Naive B cell (primary cell): Measurements from ENCODE around the gene GRM3. TPM values are rescaled to one million over a fixed set of nuclear protein-coding genes. Genes with fewer than 3 reads are reported as not detected.

Experiments
- ATAC-seq, 2 donors: fragments of 150-1000 bp; cut with Tn5 transposase; 2 replicates each; pipeline ENCODE4 v1.10.0; 2021; ENCODE audit warnings: low read depth in 2 of 2, mild to moderate bottlenecking in 2 of 2, moderate library complexity in 2 of 2
- DNase-seq: peaks from one replicate; pipeline ENCODE4 v3.0.0; 2022
- H3K27ac Mint-ChIP-seq, 6 donors: one replicate each; pipeline ENCODE4 v1.8.0; 2020 to 2022; ENCODE audit warnings: mild to moderate bottlenecking in 6 of 6, mixed read lengths in 6 of 6, moderate library complexity in 5 of 6, inconsistent platforms in 2 of 6
- H3K27me3 Mint-ChIP-seq, 3 donors: one replicate each; pipeline ENCODE4 v1.8.0; 2021 to 2022; ENCODE audit warnings: mixed read lengths in 3 of 3, mild to moderate bottlenecking in 1 of 3
- H3K36me3 Mint-ChIP-seq, 2 donors: one replicate each; pipeline ENCODE4 v1.8.0; 2020 to 2022; ENCODE audit warnings: mixed read lengths in 2 of 2, inconsistent platforms in 1 of 2, mild to moderate bottlenecking in 1 of 2
- H3K4me1 Mint-ChIP-seq, 3 donors: one replicate each; pipeline ENCODE4 v1.8.0; 2020 to 2022; ENCODE audit warnings: mixed read lengths in 3 of 3, inconsistent platforms in 1 of 3, mild to moderate bottlenecking in 1 of 3, moderate library complexity in 1 of 3
- H3K4me3 Mint-ChIP-seq, 8 donors: one replicate each; pipeline ENCODE4 v1.8.0; 2020 to 2022; ENCODE audit warnings: mild to moderate bottlenecking in 8 of 8, mixed read lengths in 8 of 8, moderate library complexity in 8 of 8, inconsistent platforms in 2 of 8
- H3K9me3 Mint-ChIP-seq, 7 donors: one replicate each; pipeline ENCODE4 v1.8.0; 2020 to 2022; ENCODE audit warnings: mixed read lengths in 7 of 7, mild to moderate bottlenecking in 5 of 7, inconsistent platforms in 2 of 7, moderate library complexity in 1 of 7
- polyA plus RNA-seq, 6 donors: library from polyadenylated mRNA; unstranded; fragments of 300-500 nt; fragmentation: Illumina TruSeq; gene quantifications; one replicate each; pipeline ENCODE4 v1.2.3, GENCODE V29; 2021; ENCODE audit warnings: low read depth in 6 of 6

Gene GRM3
- polyA plus RNA-seq, 6 donors from 2014 or later, result 0.05 to 0.06 TPM; not detected in 4

- Mint-ChIP-seq H3K27ac (no peak overlapping the region), H3K9me3 (peaks cover 0 to 2% (median 0%) of the 10 kb centered on the region in 7 donors), H3K4me1 (no peaks in the 10 kb centered on the region), H3K4me3 (no peak overlapping the region), H3K36me3 (no peaks in the 10 kb centered on the region), H3K27me3 (peaks cover 0 to 4% (median 0%) of the 10 kb centered on the region in 3 donors)
- DNase-seq, result no peak
- no peak for ATAC-seq
These were observed 17.3 kb downstream of the GRM3 start for GRCh38 chr7:86660950-86661462.

- no peak overlapping the region for H3K27ac Mint-ChIP-seq
These were observed 20.8 kb downstream of the GRM3 start for GRCh38 chr7:86664486-86664885.

GRCh38 chr7:86664991-86665390 is 21.3 kb downstream of the GRM3 start:
- H3K4me1 Mint-ChIP-seq, result no peaks in the 10 kb centered on the region
- H3K9me3 Mint-ChIP-seq, result no peaks in the 10 kb centered on the region
- no peak overlapping the region for H3K27ac Mint-ChIP-seq
- H3K4me3 Mint-ChIP-seq, result no peak overlapping the region
- ATAC-seq (no peak), DNase-seq (no peak)
- H3K36me3 Mint-ChIP-seq, result no peaks in the 10 kb centered on the region
- H3K27me3 Mint-ChIP-seq, result no peaks in the 10 kb centered on the region

More at GRCh38 chr7:86664486-86664885, 20.8 kb downstream of the GRM3 start:
- no peak for DNase-seq
- ATAC-seq, result no peak
- H3K36me3 Mint-ChIP-seq, result no peaks in the 10 kb centered on the region
- no peaks in the 10 kb centered on the region for H3K27me3 Mint-ChIP-seq
- H3K9me3 Mint-ChIP-seq, result no peaks in the 10 kb centered on the region
- no peaks in the 10 kb centered on the region for H3K4me1 Mint-ChIP-seq
- H3K4me3 Mint-ChIP-seq, result no peak overlapping the region

GRCh38 chr7:86665669-86666068 is 22.0 kb downstream of the GRM3 start:
- Mint-ChIP-seq H3K27me3 (no peaks in the 10 kb centered on the region), H3K9me3 (peaks cover 0 to 4% (median 0%) of the 10 kb centered on the region in 7 donors), H3K36me3 (no peaks in the 10 kb centered on the region), H3K27ac (no peak overlapping the region), H3K4me1 (no peaks in the 10 kb centered on the region), H3K4me3 (no peak overlapping the region)
- ATAC-seq (no peak), DNase-seq (no peak)

- H3K4me3 Mint-ChIP-seq, result no peak overlapping the region
- no peak for DNase-seq
- ATAC-seq, result no peak
- no peaks in the 10 kb centered on the region for H3K36me3 Mint-ChIP-seq
- no peak overlapping the region for H3K27ac Mint-ChIP-seq
- H3K27me3 Mint-ChIP-seq, result no peaks in the 10 kb centered on the region
- H3K4me1 Mint-ChIP-seq, result no peaks in the 10 kb centered on the region
- peaks cover 0 to 4% (median 0%) of the 10 kb centered on the region in 7 donors for H3K9me3 Mint-ChIP-seq
These were observed 24.0 kb downstream of the GRM3 start for GRCh38 chr7:86667732-86668131.

- Mint-ChIP-seq H3K27me3 (no peaks in the 10 kb centered on the region), H3K9me3 (peaks cover 0 to 4% (median 0%) of the 10 kb centered on the region in 7 donors), H3K4me3 (no peak overlapping the region), H3K27ac (no peak overlapping the region), H3K4me1 (no peaks in the 10 kb centered on the region), H3K36me3 (no peaks in the 10 kb centered on the region)
- DNase-seq (no peak), ATAC-seq (no peak)
These were observed 24.6 kb downstream of the GRM3 start for GRCh38 chr7:86668315-86668714.

GRCh38 chr7:86687831-86688230 is 44.1 kb downstream of the GRM3 start:
- no peaks in the 10 kb centered on the region for H3K36me3 Mint-ChIP-seq
- peaks cover 0 to 1% (median 0%) of the 10 kb centered on the region in 7 donors for H3K9me3 Mint-ChIP-seq
- H3K4me1 Mint-ChIP-seq, result no peaks in the 10 kb centered on the region
- DNase-seq (no peak), ATAC-seq (no peak)
- H3K4me3 Mint-ChIP-seq, result no peak overlapping the region
- H3K27me3 Mint-ChIP-seq, result no peaks in the 10 kb centered on the region
- H3K27ac Mint-ChIP-seq, result no peak overlapping the region

GRCh38 chr7:86689363-86689762 is 45.7 kb downstream of the GRM3 start:
- DNase-seq (no peak), ATAC-seq (no peak)
- no peak overlapping the region for H3K27ac Mint-ChIP-seq
- H3K4me1 Mint-ChIP-seq, result no peaks in the 10 kb centered on the region
- H3K4me3 Mint-ChIP-seq, result no peak overlapping the region
- H3K36me3 Mint-ChIP-seq, result no peaks in the 10 kb centered on the region
- H3K27me3 Mint-ChIP-seq, result no peaks in the 10 kb centered on the region
- H3K9me3 Mint-ChIP-seq, result no peaks in the 10 kb centered on the region

- peaks cover 0 to 4% (median 0%) of the 10 kb centered on the region in 3 donors for H3K27me3 Mint-ChIP-seq
- no peak overlapping the region for H3K27ac Mint-ChIP-seq
- H3K36me3 Mint-ChIP-seq, result no peaks in the 10 kb centered on the region
- no peaks in the 10 kb centered on the region for H3K9me3 Mint-ChIP-seq
- DNase-seq (no peak), ATAC-seq (no peak)
- H3K4me1 Mint-ChIP-seq, result no peaks in the 10 kb centered on the region
- no peak overlapping the region for H3K4me3 Mint-ChIP-seq
These were observed 49.0 kb downstream of the GRM3 start for GRCh38 chr7:86692755-86693154.

GRCh38 chr7:86706406-86706805 is 62.7 kb downstream of the GRM3 start:
- no peak overlapping the region for H3K4me3 Mint-ChIP-seq
- ATAC-seq (no peak), DNase-seq (no peak)
- peaks cover 0 to 4% (median 0%) of the 10 kb centered on the region in 7 donors for H3K9me3 Mint-ChIP-seq
- no peaks in the 10 kb centered on the region for H3K4me1 Mint-ChIP-seq
- no peaks in the 10 kb centered on the region for H3K36me3 Mint-ChIP-seq
- H3K27ac Mint-ChIP-seq, result no peak overlapping the region
- no peaks in the 10 kb centered on the region for H3K27me3 Mint-ChIP-seq

GRCh38 chr7:86708031-86708680 is 64.4 kb downstream of the GRM3 start:
- no peak overlapping the region for H3K4me3 Mint-ChIP-seq
- H3K36me3 Mint-ChIP-seq, result no peaks in the 10 kb centered on the region
- no peak overlapping the region for H3K27ac Mint-ChIP-seq
- no peaks in the 10 kb centered on the region for H3K27me3 Mint-ChIP-seq
- H3K4me1 Mint-ChIP-seq, result no peaks in the 10 kb centered on the region
- peaks cover 0 to 4% (median 0%) of the 10 kb centered on the region in 7 donors for H3K9me3 Mint-ChIP-seq
- DNase-seq, result no peak
- no peak for ATAC-seq

- Mint-ChIP-seq H3K4me1 (no peaks in the 10 kb centered on the region), H3K9me3 (peaks cover 0 to 9% (median 5%) of the 10 kb centered on the region in 7 donors), H3K27me3 (no peaks in the 10 kb centered on the region), H3K36me3 (no peaks in the 10 kb centered on the region), H3K27ac (no peak overlapping the region), H3K4me3 (no peak overlapping the region)
- DNase-seq, result no peak
- ATAC-seq, result no peak
These were observed 76.6 kb downstream of the GRM3 start for GRCh38 chr7:86720306-86720705.

- no peak for DNase-seq
- Mint-ChIP-seq H3K4me3 (no peak overlapping the region), H3K27me3 (no peaks in the 10 kb centered on the region), H3K27ac (no peak overlapping the region), H3K4me1 (no peaks in the 10 kb centered on the region), H3K36me3 (peaks cover 5 to 6% of the 10 kb centered on the region in 2 donors), H3K9me3 (peaks cover 4 to 32% (median 13%) of the 10 kb centered on the region in 7 donors)
- no peak for ATAC-seq
These were observed 90.1 kb downstream of the GRM3 start for GRCh38 chr7:86733783-86734182.

GRCh38 chr7:86745013-86745745 is 101.5 kb downstream of the GRM3 start:
- peaks cover 0 to 4% (median 0%) of the 10 kb centered on the region in 7 donors for H3K9me3 Mint-ChIP-seq
- no peak for ATAC-seq
- no peaks in the 10 kb centered on the region for H3K36me3 Mint-ChIP-seq
- H3K4me1 Mint-ChIP-seq, result no peaks in the 10 kb centered on the region
- no peaks in the 10 kb centered on the region for H3K27me3 Mint-ChIP-seq
- no peak overlapping the region for H3K4me3 Mint-ChIP-seq
- DNase-seq, result no peak
- H3K27ac Mint-ChIP-seq, result no peak overlapping the region
